ENCODE results near the gene EEA1.
"Not testable (repeated sequence)": the region's sequence is repeated elsewhere in the genome, so short reads cannot be mapped to it uniquely, and the experiment has no call there.

EEA1 gene

GRCh38 chr12:92928962-92929915 is at the start of gene EEA1:
Gene EEA1, minus strand, starts transcription at chr12:92929295. Its CDS starts 229 bp downstream, at chr12:92929066.
- DNase-seq: peak; percentile 93

DNA sequence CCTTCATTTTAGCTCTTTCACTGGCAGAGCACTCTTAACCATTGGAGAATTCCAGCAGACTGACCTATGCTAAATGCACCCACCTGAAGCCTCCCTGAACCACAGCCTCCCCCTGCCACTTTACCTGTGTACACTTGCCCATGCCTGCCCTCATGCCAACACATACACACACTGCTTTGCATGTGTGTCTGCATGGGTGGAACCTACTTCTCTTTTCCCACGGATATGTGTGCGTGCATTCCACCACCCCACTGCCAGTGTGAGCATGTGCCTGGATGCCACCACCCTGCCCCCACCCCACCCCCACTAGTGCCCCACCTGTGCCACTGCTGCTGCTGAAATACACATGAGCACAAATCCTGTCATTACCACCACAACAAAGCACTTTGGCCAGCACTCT is 49.5 kb upstream of the EEA1 start:
- DNase-seq: no peak

- no peak for DNase-seq
Observed at GRCh38 chr12:92977326-92977725, 48.2 kb upstream of the EEA1 start.

DNA sequence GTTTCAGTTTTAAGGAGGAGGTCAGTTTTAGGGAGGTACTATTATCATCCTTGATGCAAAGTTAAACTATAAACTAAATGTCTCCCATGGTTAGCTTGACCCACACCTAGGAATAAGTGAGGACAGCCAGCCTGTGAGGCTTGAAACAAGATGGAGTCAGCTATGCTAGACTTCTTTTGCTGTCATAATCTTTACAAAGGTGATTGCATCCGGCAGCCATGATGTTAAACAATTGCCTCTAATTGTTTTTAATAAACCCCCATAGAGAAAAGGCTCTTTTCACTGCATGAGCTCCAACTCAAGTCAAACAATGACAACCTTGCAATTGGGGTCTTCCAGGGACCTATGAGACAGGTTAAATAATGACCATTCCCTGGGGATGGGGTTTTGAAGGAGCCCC is 45.7 kb upstream of the EEA1 start:
- DNase-seq: no peak

- no peak for DNase-seq
Observed at GRCh38 chr12:92973614-92974013, 44.5 kb upstream of the EEA1 start.

DNA sequence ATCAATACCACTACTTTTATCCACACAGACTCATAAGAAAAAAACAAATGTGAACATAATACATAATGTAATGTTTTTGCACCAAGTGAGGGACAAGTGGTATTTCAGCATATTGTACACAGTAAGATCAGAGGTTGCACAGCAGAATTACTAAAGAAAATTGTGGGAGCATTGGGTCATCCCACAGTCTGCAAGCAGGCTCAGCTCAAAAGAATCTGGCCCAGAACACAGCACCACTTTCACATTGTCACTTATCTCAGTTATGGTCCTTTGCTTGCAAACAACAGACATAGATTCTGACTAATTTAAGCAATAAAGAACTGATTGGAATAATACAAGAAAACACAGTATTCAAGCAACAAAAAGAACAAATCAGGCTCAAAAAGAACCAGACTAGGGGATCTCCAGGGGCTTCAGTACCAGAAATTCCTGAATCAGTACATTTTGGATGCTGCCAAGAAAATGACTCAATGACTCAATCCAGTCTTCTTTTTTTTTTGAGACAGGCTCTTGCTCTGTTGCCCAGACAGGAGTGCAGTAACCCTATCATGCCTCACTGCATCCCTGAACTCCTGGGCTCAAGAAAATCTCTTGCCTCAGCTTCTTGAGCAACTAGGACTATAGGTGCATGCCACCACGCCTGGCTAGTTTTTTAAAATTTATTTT is 42.9 kb upstream of the EEA1 start:
- no peak for DNase-seq

- no peak for DNase-seq
Observed at GRCh38 chr12:92968176-92968813, 39.2 kb upstream of the EEA1 start.

DNA sequence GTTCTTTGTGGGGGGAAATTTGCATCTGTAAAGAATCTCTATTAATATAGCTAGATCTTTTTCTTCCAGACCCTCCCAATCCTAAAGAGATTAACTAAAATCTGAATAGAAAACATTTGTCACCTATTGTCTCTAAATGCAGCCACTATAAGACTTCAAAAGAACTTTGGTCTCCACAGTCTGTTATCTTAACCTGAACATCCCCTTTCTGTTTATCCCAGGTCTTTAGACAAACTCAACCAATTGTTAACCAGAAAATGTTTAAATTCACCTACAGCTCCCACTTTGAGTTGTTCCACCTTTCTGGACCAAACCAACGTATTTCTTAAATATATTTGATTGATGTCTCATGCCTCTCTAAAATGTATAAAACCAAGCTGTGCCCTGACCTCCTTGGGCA is 35.3 kb upstream of the EEA1 start:
- not testable (repeated sequence) for DNase-seq

- no peak for DNase-seq
Observed at GRCh38 chr12:92961949-92962348, 32.9 kb upstream of the EEA1 start.

- no peak for DNase-seq
Observed at GRCh38 chr12:92955997-92956663, 27.0 kb upstream of the EEA1 start.

GRCh38 chr12:92953747-92954146 is 24.7 kb upstream of the EEA1 start:
- no peak for DNase-seq

DNA sequence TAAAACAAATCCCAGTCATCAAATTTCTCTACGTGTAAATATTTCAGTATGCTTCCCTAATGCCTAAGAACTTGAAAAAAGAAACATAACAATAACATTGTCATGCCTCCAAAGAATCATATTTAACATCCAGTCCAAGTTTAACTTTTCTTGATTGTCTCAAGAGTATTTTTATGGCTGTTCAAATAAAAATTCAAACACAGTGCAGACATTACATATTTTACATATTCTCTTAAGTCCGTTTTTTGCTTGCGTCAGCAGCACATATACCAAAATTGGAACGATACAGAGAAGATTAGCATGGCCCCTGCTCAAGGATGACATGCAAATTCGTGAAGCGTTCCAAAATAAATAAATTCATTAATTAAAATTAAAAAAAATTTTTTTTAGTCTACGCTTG is 23.3 kb upstream of the EEA1 start:
- no peak for DNase-seq

DNA sequence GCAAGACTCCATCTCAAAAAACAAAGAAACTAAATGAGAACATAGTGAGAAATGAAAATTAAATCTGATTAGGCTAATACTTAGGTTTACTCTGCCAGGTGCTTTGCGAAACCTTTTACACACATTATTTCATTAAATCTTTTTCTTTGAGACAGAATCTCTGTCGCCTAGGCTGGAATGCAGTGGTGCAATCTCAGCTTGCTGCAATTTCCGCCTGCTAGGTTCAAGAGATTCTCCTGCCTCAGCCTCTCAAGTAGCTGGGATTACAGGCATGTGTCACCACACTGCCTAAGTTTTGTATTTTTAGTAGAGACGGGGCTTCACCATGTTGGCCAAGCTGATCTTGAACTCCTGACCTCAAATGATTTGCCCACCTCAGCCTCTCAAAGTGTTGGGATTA is 21.9 kb upstream of the EEA1 start:
- DNase-seq: no peak

DNA sequence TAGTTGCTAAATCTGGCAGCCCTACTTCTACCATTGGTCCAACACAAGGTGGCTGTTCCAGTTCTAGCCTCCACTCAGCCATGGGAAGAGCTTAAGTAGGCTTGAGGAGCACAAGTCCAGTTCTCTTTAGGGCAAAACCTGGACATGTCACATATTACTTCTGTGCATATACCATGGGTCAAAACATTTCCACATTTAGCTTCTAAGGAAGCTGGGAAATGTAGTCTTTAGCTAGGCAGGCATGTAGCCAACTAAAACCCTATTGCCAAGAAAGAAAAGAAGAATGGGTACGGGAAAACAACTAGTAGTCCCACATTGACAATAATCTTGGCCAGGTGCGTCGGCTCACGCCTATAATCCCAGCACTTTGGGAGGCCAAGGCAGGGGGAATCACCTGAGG is 20.9 kb upstream of the EEA1 start:
- DNase-seq: no peak

DNA sequence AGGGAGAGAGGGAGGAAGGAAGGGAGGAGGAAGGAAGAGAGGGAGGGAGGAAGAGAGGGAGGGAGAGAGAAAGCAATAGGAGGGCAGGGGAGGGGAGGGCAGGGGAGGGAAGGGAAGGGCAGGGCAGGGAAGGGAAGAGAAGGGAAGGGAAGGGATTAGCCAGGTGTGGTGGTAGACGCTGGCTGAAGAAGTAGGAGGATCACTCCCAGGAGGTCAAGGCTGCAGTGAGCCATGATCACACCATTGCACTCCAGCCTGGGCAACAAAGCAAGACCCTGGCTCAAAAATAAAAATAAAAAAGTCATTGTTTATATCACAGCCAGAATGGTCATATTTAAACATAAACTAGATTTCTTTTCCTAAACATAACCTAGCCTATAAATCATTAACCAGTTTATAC is 20.4 kb upstream of the EEA1 start:
- DNase-seq: no peak

- DNase-seq: no peak
Observed at GRCh38 chr12:92947589-92948215, 18.6 kb upstream of the EEA1 start.

- DNase-seq: no peak
Observed at GRCh38 chr12:92945659-92946220, 16.6 kb upstream of the EEA1 start.

DNA sequence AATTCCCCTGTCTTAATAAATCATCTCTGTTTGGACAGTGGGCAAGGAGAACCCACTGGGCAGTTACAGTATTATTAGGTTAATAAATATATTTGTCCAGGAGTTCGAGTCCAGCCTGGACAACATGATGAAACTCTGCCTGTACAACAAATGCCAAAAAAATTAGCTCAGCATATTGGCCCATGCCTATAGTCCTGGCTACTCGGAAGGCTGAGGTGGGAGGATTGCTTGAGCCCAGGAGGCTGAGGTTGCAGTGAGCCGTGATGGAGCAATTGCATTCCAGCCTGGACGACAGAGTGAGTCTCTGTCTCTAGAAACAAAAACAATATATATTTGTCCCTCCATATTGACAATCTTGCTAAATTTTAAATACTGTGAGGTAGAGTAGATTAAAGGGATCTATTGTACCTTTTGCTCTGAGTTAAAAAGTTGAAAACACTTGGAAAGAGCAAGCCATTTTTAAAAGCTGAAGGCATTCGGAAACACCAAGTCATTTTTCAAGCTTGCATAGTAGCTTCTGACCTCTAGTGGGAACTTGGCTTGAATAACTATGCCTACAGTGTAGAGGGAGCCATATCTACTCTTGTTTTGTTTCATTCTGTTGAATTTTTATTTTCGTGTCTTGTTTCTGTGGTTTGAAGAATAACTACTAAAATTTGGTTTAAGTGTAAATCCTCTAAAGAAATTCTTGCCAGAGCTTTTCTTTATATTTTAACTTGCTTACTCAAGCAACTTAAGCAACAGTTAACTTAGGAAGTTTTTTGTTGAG is 14.6 kb upstream of the EEA1 start:
- DNase-seq: no peak

GRCh38 chr12:92942905-92943304 is 13.8 kb upstream of the EEA1 start:
- DNase-seq: no peak

GRCh38 chr12:92939116-92939515 is 10.0 kb upstream of the EEA1 start:
- DNase-seq: no peak

DNA sequence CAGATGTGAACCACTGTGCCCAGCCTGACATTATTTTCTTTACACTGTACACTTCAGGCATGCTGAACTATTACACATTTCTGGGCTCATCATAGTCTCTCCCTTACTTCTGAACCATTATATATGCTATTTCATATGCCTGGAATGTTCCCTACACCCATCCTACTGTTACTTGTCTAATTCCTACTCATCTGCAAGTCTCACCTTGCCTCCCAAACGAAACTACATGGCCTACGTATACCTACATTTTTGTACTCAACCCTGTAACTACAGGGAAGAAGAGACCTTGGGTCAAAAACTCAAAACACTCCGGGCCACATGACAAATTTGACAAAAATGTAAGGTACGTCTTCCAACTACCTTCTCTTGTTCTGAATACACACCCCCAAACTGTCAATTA is 9.5 kb upstream of the EEA1 start:
- no peak for DNase-seq

- no peak for DNase-seq
Observed at GRCh38 chr12:92938018-92938417, 8.9 kb upstream of the EEA1 start.

All from activated T-cell treated with anti-CD3 and anti-CD28 coated beads for 4 hours (primary cell).